NOMO-1 (cell line): Measurements from ENCODE around the gene CREB5.
"Not testable (repeated sequence)": the region's sequence is repeated elsewhere in the genome, so short reads cannot be mapped to it uniquely, and the experiment has no call there.

Experiments
- DNase-seq, 2 experiments: peaks; one replicate each; lab custom pipeline; 2025; ENCODE audit not compliant: unreplicated experiment in 2 of 2; lab: John Stamatoyannopoulos, UW

CREB5 gene

GRCh38 chr7:28539289-28539981, 127.1 kb downstream of the CREB5 start:
- DNase-seq = no peak

- DNase-seq = no peak
Measured at GRCh38 chr7:28542410-28542809, 130.1 kb downstream of the CREB5 start.

- DNase-seq = no peak
Measured at GRCh38 chr7:28544453-28545117, 132.3 kb downstream of the CREB5 start.

GRCh38 chr7:28546067-28546466, 133.7 kb downstream of the CREB5 start:
- no peak for DNase-seq

GRCh38 chr7:28547115-28547514, 134.8 kb downstream of the CREB5 start:
- DNase-seq = no peak

- DNase-seq = no peak
Measured at GRCh38 chr7:28548416-28548815, 136.1 kb downstream of the CREB5 start.

- DNase-seq = no peak
Measured at GRCh38 chr7:28549998-28550397, 137.7 kb downstream of the CREB5 start.

- no peak for DNase-seq
Measured at GRCh38 chr7:28550580-28551186, 138.4 kb downstream of the CREB5 start.

GRCh38 chr7:28551331-28551730, 139.0 kb downstream of the CREB5 start:
- no peak for DNase-seq

GRCh38 chr7:28551766-28552165, 139.4 kb downstream of the CREB5 start:
- DNase-seq = not testable (repeated sequence)

- DNase-seq = no peak
Measured at GRCh38 chr7:28554802-28555471, 142.6 kb downstream of the CREB5 start.

- DNase-seq = no peak
Measured at GRCh38 chr7:28556025-28556424, 143.7 kb downstream of the CREB5 start.

- no peak for DNase-seq
Measured at GRCh38 chr7:28556671-28557070, 144.4 kb downstream of the CREB5 start.

- DNase-seq = no peak
Measured at GRCh38 chr7:28558236-28558635, 145.9 kb downstream of the CREB5 start.

GRCh38 chr7:28560767-28561166, 148.4 kb downstream of the CREB5 start:
- no peak for DNase-seq

- no peak for DNase-seq
Measured at GRCh38 chr7:28564033-28564432, 151.7 kb downstream of the CREB5 start.

GRCh38 chr7:28564755-28565374, 152.5 kb downstream of the CREB5 start:
- DNase-seq = no peak

- DNase-seq = peak in 1 of 2 experiments; percentile 3
Measured at GRCh38 chr7:28565980-28566379, 153.7 kb downstream of the CREB5 start.

- no peak for DNase-seq
Measured at GRCh38 chr7:28570113-28570969, 158.0 kb downstream of the CREB5 start.

GRCh38 chr7:28570970-28571288, 158.6 kb downstream of the CREB5 start:
- DNase-seq = no peak
